Astrocyte (in vitro differentiated cells and primary cell): ENCODE measurements around the gene ENPP3. TPM values are rescaled to one million over a fixed set of nuclear protein-coding genes. Genes with fewer than 3 reads are reported as not detected.

Experiments
- DNase-seq: peaks from one replicate; pipeline ENCODE4 v3.0.0-alpha.2; 2010; ENCODE audit warnings: low read depth
- FAIRE-seq: peaks from 2 replicates; lab custom pipeline; 2011; peaks lifted over from hg19 to GRCh38; lab: Jason Lieb, UNC
- H2AFZ ChIP-seq: 2 replicates; pipeline ENCODE4 v1.6.0; 2012; ENCODE audit warnings: low read depth, low read length, inconsistent platforms
- H3K27ac ChIP-seq: 2 replicates; pipeline ENCODE4 v1.5.1; 2011; ENCODE audit warnings: low read depth, low read length, inconsistent platforms
- H3K27me3 ChIP-seq: 2 replicates; pipeline ENCODE4 v1.6.0; 2011; ENCODE audit warnings: low read length, inconsistent platforms; ENCODE audit not compliant: insufficient read depth
- H3K36me3 ChIP-seq: 2 replicates; pipeline ENCODE4 v1.5.1; 2011; ENCODE audit warnings: low read length, inconsistent platforms; ENCODE audit not compliant: insufficient read depth
- H3K4me1 ChIP-seq: 2 replicates; pipeline ENCODE4 v1.5.1; 2011; ENCODE audit warnings: low read length, inconsistent platforms; ENCODE audit not compliant: insufficient read depth
- H3K4me2 ChIP-seq: 2 replicates; pipeline ENCODE4 v1.6.0; 2012; ENCODE audit warnings: low read length, inconsistent platforms
- H3K4me3 ChIP-seq: 2 replicates; pipeline ENCODE4 v1.5.1; 2011; ENCODE audit warnings: low read depth, mild to moderate bottlenecking, low read length, inconsistent platforms; ENCODE audit not compliant: insufficient read depth
- H3K79me2 ChIP-seq: 2 replicates; pipeline ENCODE4 v1.6.0; 2012; ENCODE audit warnings: mild to moderate bottlenecking, low read length, inconsistent platforms; ENCODE audit not compliant: insufficient read depth
- H3K9ac ChIP-seq: 2 replicates; pipeline ENCODE4 v1.6.0; 2012; ENCODE audit warnings: mild to moderate bottlenecking, low read length, inconsistent platforms
- H3K9me3 ChIP-seq: 2 replicates; pipeline ENCODE4 v1.5.1; 2012; ENCODE audit warnings: low read depth, mild to moderate bottlenecking, low read length, inconsistent platforms; ENCODE audit not compliant: insufficient read depth
- H4K20me1 ChIP-seq: 2 replicates; pipeline ENCODE4 v1.6.0; 2012; ENCODE audit warnings: low read length, inconsistent platforms; ENCODE audit not compliant: insufficient read depth
- H3K27ac Mint-ChIP-seq: one replicate; pipeline ENCODE4 v1.8.0; 2021; ENCODE audit warnings: mild to moderate bottlenecking, mixed read lengths; ENCODE audit not compliant: unreplicated experiment
- H3K27me3 Mint-ChIP-seq: one replicate; pipeline ENCODE4 v1.8.0; 2021; ENCODE audit warnings: low read depth, mixed read lengths; ENCODE audit not compliant: unreplicated experiment
- H3K36me3 Mint-ChIP-seq: one replicate; pipeline ENCODE4 v1.8.0; 2021; ENCODE audit warnings: low read depth, mixed read lengths; ENCODE audit not compliant: unreplicated experiment
- H3K4me1 Mint-ChIP-seq: one replicate; pipeline ENCODE4 v1.8.0; 2021; ENCODE audit warnings: low read depth, mixed read lengths; ENCODE audit not compliant: unreplicated experiment
- H3K4me3 Mint-ChIP-seq: one replicate; pipeline ENCODE4 v1.8.0; 2021; ENCODE audit warnings: mild to moderate bottlenecking, moderate library complexity, mixed read lengths; ENCODE audit not compliant: unreplicated experiment
- H3K9me3 Mint-ChIP-seq: one replicate; pipeline ENCODE4 v1.8.0; 2021; ENCODE audit warnings: mild to moderate bottlenecking, mixed read lengths; ENCODE audit not compliant: unreplicated experiment
- EZH2 ChIP-seq: IDR thresholded peaks from 2 replicates; pipeline ENCODE4 v1.6.1; 2012; ENCODE audit warnings: mild to moderate bottlenecking, low read length, inconsistent platforms; ENCODE audit not compliant: insufficient read depth
- total RNA-seq: library from RNA; stranded (reverse); gene quantifications from 2 replicates; pipeline ENCODE4 v1.2.1, GENCODE V29; 2021
- TF ChIP-seq, protein P1 (sequence below): IDR thresholded peaks from 2 replicates; pipeline ENCODE4 v1.5.1; 2011; ENCODE audit warnings: low read depth, mild to moderate bottlenecking, inconsistent platforms, low read length, moderate library complexity; ENCODE audit not compliant: insufficient read depth

Gene ENPP3
- total RNA-seq, 1 donor from 2014 or later = not detected

DNA sequence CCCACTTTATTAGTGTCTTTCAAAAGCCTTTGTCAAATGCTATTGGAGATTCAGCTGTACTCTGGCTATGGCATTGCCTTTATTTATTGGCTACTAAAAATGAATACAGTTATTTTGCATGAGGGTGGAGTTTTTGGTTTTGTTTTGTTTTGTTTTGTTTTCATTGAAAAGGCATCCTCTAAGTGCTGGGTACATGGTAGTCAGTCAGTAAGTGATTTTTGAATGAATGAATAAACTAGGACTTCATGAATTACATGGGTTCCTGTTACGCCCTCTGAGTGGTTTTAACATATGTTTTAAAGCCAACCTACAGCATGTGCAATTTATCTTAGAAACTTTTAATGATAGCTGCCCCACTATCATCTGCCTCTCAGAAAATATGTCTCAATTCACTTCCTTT is 131.9 kb downstream of the ENPP3 start:
- H3K4me2 ChIP-seq = no peak overlapping the region
- no peak overlapping the region for H3K27ac ChIP-seq
- no peaks in the 10 kb centered on the region for H3K9me3 ChIP-seq
- no peak overlapping the region for H3K4me3 Mint-ChIP-seq
- H3K4me1 Mint-ChIP-seq = peaks cover 16% of the 10 kb centered on the region
- peaks cover 2% of the 10 kb centered on the region for H3K9me3 Mint-ChIP-seq
- H3K4me1 ChIP-seq = peaks cover 9% of the 10 kb centered on the region
- TF ChIP-seq, protein P1, sequence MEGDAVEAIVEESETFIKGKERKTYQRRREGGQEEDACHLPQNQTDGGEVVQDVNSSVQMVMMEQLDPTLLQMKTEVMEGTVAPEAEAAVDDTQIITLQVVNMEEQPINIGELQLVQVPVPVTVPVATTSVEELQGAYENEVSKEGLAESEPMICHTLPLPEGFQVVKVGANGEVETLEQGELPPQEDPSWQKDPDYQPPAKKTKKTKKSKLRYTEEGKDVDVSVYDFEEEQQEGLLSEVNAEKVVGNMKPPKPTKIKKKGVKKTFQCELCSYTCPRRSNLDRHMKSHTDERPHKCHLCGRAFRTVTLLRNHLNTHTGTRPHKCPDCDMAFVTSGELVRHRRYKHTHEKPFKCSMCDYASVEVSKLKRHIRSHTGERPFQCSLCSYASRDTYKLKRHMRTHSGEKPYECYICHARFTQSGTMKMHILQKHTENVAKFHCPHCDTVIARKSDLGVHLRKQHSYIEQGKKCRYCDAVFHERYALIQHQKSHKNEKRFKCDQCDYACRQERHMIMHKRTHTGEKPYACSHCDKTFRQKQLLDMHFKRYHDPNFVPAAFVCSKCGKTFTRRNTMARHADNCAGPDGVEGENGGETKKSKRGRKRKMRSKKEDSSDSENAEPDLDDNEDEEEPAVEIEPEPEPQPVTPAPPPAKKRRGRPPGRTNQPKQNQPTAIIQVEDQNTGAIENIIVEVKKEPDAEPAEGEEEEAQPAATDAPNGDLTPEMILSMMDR = no peak
- no peak for TF ChIP-seq EZH2
- no peaks in the 10 kb centered on the region for H3K36me3 Mint-ChIP-seq
- no peaks in the 10 kb centered on the region for H4K20me1 ChIP-seq
- H3K4me3 ChIP-seq = no peak overlapping the region
- no peak overlapping the region for H2AFZ ChIP-seq
- no peaks in the 10 kb centered on the region for H3K27me3 ChIP-seq
- no peak for DNase-seq
- H3K27ac Mint-ChIP-seq = no peak overlapping the region
- H3K27me3 Mint-ChIP-seq = peaks cover 4% of the 10 kb centered on the region
- H3K36me3 ChIP-seq = no peaks in the 10 kb centered on the region
- FAIRE-seq = no peak
- no peaks in the 10 kb centered on the region for H3K79me2 ChIP-seq
- no peak overlapping the region for H3K9ac ChIP-seq

GRCh38 chr6:131769385-131770141 is 132.5 kb downstream of the ENPP3 start:
- Mint-ChIP-seq H3K4me3 (no peak overlapping the region), H3K9me3 (peaks cover 2% of the 10 kb centered on the region), H3K36me3 (no peaks in the 10 kb centered on the region), H3K27ac (no peak overlapping the region), H3K4me1 (peaks cover 11% of the 10 kb centered on the region), H3K27me3 (peaks cover 4% of the 10 kb centered on the region)
- Histone ChIP-seq H3K27me3 (no peaks in the 10 kb centered on the region), H3K4me1 (peaks cover 9% of the 10 kb centered on the region), H3K9me3 (no peaks in the 10 kb centered on the region), H3K4me3 (no peak overlapping the region), H3K79me2 (no peaks in the 10 kb centered on the region), H3K4me2 (no peak overlapping the region), H3K36me3 (no peaks in the 10 kb centered on the region), H4K20me1 (no peaks in the 10 kb centered on the region), H3K9ac (no peak overlapping the region), H2AFZ (no peak overlapping the region), H3K27ac (no peak overlapping the region)
- TF ChIP-seq, protein P1 = no peak
- no peak for TF ChIP-seq EZH2
- no peak for FAIRE-seq
- DNase-seq = no peak

GRCh38 chr6:131770776-131771175 is 133.7 kb downstream of the ENPP3 start:
- Mint-ChIP-seq H3K4me3 (no peak overlapping the region), H3K27ac (no peak overlapping the region), H3K4me1 (peaks cover under 1% of the 10 kb centered on the region), H3K9me3 (peaks cover 2% of the 10 kb centered on the region), H3K27me3 (peaks cover 4% of the 10 kb centered on the region), H3K36me3 (no peaks in the 10 kb centered on the region)
- H2AFZ ChIP-seq = no peak overlapping the region
- no peaks in the 10 kb centered on the region for H3K27me3 ChIP-seq
- no peak overlapping the region for H3K4me3 ChIP-seq
- no peak overlapping the region for H3K9ac ChIP-seq
- H4K20me1 ChIP-seq = no peaks in the 10 kb centered on the region
- TF ChIP-seq, protein P1 = no peak
- TF ChIP-seq EZH2 = no peak
- H3K27ac ChIP-seq = no peak overlapping the region
- H3K36me3 ChIP-seq = no peaks in the 10 kb centered on the region
- H3K9me3 ChIP-seq = no peaks in the 10 kb centered on the region
- no peak overlapping the region for H3K4me2 ChIP-seq
- DNase-seq (no peak), FAIRE-seq (no peak)
- no peaks in the 10 kb centered on the region for H3K79me2 ChIP-seq
- peaks cover under 1% of the 10 kb centered on the region for H3K4me1 ChIP-seq
